Measurements from ENCODE around the gene CCDC12.

CCDC12 gene

GRCh38 chr3:46955157-46955556, 21.4 kb downstream of the CCDC12 start:
- no peak for DNase-seq (ENCODE audit: low read depth)

- no peak for DNase-seq (ENCODE audit: low read depth)
Measured at GRCh38 chr3:46954178-46954577, 22.4 kb downstream of the CCDC12 start.

GRCh38 chr3:46953234-46954010, 23.1 kb downstream of the CCDC12 start:
- no peak for DNase-seq (ENCODE audit: low read depth)

- DNase-seq (ENCODE audit: low read depth) = no peak
Measured at GRCh38 chr3:46952813-46953212, 23.7 kb downstream of the CCDC12 start.

- DNase-seq (ENCODE audit: low read depth) = no peak
Measured at GRCh38 chr3:46950650-46951241, 25.8 kb downstream of the CCDC12 start.

GRCh38 chr3:46950177-46950576, 26.4 kb downstream of the CCDC12 start:
- no peak for DNase-seq (ENCODE audit: low read depth)

GRCh38 chr3:46948830-46949671, 27.5 kb downstream of the CCDC12 start:
- DNase-seq (ENCODE audit: low read depth) = no peak

GRCh38 chr3:46947981-46948791, 28.4 kb downstream of the CCDC12 start:
- DNase-seq (ENCODE audit: low read depth) = peak; percentile 55

- no peak for DNase-seq (ENCODE audit: low read depth)
Measured at GRCh38 chr3:46947546-46947901, 29.0 kb downstream of the CCDC12 start.

- peak; percentile 37 for DNase-seq (ENCODE audit: low read depth)
Measured at GRCh38 chr3:46946856-46947545, 29.5 kb downstream of the CCDC12 start.

GRCh38 chr3:46946416-46946815, 30.1 kb downstream of the CCDC12 start:
- DNase-seq (ENCODE audit: low read depth) = no peak

- DNase-seq (ENCODE audit: low read depth) = no peak
Measured at GRCh38 chr3:46944191-46944590, 32.4 kb downstream of the CCDC12 start.

- no peak for DNase-seq (ENCODE audit: low read depth)
Measured at GRCh38 chr3:46943237-46944187, 33.0 kb downstream of the CCDC12 start.

GRCh38 chr3:46942481-46943236, 33.9 kb downstream of the CCDC12 start:
- no peak for DNase-seq (ENCODE audit: low read depth)

- no peak for DNase-seq (ENCODE audit: low read depth)
Measured at GRCh38 chr3:46942076-46942475, 34.5 kb downstream of the CCDC12 start.

- no peak for DNase-seq (ENCODE audit: low read depth)
Measured at GRCh38 chr3:46939578-46940445, 36.7 kb downstream of the CCDC12 start.

GRCh38 chr3:46938118-46938517, 38.4 kb downstream of the CCDC12 start:
- DNase-seq (ENCODE audit: low read depth) = no peak

GRCh38 chr3:46936733-46937250, 39.8 kb downstream of the CCDC12 start:
- DNase-seq (ENCODE audit: low read depth) = no peak
